Left renal pelvis (tissue), 4 donors: ENCODE data around the gene PIK3CA. TPM values are rescaled to one million over a fixed set of nuclear protein-coding genes. Genes with fewer than 3 reads are reported as not detected.

Source experiments
- DNase-seq, 4 donors: peaks; one replicate each; pipeline ENCODE4 v3.0.0-alpha.2; 2013; ENCODE audit warnings: low read depth in 4 of 4, low spot score in 3 of 4
- polyA plus RNA-seq, 4 donors: library from polyadenylated mRNA; unstranded; fragments of 120-200 nt; gene quantifications; one replicate each; pipeline ENCODE4 v1.2.1, GENCODE V29; 2013; ENCODE audit not compliant: insufficient read length in 4 of 4

Gene PIK3CA
- polyA plus RNA-seq, 4 donors, result 28.9 to 31.8 (median 29.9) TPM

DNA sequence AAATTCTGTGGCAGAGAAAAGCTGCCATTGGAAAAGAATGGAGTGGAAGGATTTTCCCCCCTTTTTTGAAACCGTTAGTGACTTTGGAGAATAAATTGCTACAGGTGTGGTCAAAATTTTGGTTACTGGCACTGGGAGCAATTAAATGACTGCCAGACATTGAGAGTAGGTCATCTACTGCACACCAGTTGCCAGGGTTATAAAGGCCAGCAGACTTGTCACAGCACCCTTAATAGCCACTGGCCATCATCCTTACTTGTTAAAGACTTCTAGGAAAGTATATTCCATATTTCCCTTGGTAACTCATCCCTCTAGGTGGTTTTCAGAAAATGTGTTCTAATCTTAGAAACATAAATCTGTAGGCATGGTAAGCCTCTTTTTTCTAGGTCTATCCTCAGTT is 8.0 kb downstream of the PIK3CA start:
- no peak for DNase-seq

DNA sequence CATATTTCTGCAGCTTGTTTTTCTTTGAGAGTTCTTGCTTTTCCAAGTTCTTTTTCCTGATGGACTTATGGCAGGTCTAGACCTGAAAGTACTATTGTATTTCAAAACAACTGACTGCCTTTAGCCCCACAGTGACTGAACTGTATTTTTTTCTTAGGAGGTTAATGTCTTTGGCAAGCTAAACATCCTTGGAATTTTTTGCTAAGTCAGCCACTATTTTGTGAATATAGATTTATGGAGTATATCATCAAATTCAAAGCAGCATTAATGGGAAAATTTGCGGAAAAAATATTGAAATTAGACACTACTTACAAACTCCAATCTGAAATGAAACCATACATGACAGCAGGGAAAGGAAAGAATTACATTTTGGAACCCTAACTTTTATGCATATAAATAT is 8.6 kb downstream of the PIK3CA start:
- no peak for DNase-seq

DNA sequence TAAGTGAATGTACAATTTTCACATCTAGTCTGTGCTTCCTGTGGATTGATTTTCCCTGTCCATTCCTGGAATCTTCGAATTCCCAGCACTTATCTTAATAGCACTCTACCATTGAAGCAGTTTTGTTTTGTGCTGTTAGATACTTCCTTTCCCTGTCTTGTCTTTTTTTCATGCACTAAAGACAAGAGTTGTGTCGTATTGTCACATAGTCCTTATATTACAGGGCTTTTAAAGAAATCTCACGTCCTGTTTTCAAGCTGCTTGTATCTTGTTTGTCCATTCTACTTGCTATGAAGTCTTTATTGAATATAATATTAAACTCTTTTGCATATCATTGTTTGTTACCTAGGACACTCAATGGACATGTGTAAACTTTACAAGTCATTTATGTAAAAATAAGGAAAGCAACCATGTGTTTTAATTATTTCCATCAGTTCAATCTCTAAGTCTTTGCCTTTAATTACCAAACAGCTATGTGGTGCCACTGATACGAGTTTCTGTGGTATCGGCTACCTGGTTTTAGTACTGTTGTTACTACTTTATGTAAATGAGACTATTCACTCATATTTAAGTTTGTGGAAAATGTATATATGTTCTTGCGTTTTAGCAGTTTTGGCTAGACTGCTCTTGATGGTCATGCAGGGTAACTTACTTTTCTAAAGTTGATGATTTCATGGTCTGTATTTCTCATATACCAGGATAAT is 10.3 kb downstream of the PIK3CA start:
- no peak for DNase-seq

DNA sequence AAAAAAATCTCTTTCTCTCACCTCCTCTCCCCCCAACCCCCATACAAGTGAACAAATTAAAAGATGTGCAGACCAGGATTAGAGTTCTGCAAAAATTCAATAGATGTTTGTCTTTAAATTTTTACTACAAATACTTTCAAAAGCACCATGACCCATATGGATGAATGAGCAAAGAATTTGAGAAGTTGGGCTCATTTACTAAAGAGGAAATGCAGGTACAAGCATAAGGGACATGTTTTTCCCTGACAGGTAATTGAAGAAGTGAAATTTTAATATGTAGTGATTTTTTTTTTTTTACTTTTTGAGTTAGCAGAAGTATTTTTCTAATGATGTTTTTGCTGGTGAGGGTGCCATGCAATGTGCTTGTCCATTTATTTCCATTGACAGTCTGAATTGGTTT is 15.3 kb downstream of the PIK3CA start:
- no peak for DNase-seq

DNA sequence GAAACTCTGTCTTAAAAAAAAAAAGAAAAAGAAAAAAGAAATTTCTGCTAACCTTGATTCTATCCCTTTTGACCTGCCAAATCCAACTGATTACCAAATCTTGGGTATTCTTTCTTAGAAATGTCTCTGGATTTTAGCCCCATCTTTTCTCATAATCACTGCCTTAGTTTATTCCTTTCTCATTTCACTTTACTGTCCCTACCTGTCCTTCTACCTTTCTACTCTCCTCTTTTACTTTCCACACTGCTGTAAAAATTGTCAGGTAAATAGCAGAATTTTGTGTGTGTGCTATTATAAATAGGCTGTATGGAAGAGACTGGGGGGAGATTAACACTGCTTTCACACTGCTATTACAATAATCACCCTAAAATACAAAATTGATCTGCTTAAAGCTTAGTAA is 16.7 kb downstream of the PIK3CA start:
- no peak for DNase-seq

DNA sequence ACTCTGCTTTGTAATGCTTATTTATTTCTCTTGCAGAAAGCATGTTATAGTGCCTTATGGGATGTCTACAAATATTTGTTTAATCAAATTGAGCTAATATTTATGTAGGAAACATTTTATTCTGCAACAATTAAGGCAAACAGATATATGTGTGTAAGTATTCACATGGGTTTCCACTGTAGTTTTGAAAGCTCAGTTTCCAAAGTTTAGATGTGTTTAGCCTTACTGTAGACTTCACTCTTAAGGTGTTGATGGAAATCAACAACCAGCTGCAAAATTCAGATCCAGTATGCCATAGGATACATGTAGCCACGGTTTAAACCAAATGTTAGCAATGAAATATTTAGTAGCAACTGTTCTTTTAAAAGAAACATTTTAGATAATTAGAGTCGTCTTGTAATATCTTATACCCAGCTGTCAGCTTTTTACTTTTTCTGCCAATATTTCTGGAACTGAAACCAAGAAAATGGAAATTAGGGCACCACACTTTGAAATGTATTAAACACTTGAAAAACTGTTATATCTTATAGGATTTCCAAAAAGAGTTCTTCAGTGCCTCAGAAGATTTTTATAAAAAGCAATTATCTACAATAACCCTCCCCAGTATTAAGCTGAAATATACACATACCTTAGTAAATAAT is 18.5 kb downstream of the PIK3CA start:
- no peak for DNase-seq

DNA sequence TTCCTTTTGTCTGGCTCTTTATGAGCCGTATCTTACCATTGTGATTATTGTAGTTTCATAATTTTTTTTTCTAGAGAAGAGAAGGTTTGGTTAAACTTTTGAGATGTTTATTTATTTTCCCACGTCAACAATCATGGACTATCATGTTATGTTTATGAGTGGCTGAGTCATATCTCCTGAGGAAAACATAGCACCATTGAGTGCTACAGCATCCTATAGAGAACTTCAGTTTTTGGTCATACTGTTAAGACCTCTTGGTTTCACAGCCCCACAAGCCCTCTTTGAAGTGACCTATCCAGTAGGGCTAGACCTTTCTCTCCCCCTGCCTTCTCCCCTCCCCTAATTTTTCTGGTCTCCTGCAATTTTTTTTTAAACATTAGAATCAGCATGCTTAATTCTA is 20.8 kb downstream of the PIK3CA start:
- no peak for DNase-seq

DNA sequence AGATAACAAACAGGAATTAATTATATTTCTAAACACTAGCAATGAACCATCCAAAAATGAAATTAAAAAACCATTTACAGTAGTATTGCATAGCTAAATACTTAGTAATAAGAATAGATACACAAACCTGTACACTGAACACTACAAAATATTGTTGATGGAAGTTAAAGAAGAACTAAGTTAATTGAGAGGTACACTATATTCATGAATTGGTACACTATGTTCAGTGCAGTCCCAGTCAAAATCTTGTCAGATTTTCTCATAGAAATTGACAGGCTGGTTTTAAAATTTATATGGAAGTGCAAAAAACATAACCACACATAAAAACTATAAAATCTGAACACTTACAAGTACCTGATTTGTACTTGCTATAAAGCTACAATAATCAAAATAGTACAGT is 24.4 kb downstream of the PIK3CA start:
- DNase-seq, result no peak

DNA sequence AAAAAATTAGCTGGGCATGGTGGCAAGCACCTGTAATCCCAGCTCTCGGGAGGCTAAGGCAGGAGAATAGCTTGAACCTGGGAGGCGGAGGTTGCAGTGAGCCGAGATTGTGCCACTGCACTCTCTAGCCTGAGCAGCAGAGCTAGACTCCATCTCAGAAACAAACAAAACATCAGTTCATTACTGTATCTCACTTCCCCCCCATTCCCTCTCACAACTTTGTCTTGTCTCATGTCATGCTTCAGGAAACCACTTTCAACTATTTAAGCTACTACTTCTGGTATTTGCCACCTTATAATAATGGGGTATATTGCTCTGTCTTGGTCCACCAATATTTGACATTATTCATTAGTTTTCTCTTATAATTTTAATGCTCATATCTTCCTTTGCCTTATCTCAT is 26.2 kb downstream of the PIK3CA start:
- DNase-seq, result no peak

DNA sequence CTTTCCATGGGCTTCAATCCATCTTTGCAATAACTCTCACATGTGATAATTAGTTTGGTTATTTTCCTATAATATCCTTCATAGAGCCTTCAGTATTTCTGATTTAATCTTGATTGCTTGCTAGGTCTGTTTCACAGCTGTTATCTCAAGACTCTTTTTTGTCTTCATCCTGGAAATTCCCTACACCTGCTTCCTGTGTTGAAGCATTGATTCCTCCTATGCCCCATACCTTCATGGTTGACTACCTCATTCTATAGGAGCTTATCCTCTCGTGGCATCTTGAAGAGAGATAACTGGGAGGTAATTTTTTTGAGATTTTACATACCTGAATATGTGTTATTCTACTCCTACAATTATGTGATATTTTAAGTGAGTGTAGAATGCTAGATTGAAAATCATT is 26.7 kb downstream of the PIK3CA start:
- DNase-seq, result no peak

DNA sequence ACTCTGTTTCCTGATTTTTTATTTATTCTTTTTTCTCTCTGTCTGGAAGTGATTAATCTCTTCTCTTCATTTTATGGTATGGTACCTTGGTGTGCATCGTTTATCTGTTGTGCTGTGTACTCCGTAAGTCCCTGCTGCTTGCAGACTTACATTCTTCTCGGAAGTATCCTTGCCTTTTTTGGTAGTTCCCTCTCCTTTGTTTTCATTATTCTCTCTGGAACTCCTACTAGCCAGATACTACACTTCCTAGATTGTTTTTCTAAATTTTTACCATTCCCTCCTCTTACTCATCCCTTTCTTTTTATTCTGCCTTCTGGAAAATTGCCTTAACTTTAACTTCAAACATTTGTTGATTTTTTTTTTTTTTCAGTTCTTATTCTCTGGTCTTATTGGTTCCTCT is 27.2 kb downstream of the PIK3CA start:
- no peak for DNase-seq

DNA sequence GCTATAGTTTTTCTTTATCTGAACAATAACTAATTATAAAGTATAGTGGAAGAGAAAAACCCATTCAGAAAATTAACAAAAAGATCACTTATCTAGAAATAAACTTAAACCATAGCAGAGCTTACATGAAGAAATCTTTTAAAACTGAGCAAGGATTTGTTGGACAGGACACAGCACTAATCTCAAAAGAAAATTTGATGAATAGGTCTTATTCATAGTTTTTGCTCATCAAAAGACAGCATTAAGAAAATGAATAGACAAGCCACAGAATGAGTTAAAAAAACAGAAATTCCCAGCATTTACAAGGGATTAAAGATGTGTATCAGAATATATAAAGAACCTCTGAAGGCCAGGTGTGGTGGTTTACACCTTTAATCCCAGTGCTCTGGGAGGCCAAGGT is 29.5 kb downstream of the PIK3CA start:
- DNase-seq, result no peak

DNA sequence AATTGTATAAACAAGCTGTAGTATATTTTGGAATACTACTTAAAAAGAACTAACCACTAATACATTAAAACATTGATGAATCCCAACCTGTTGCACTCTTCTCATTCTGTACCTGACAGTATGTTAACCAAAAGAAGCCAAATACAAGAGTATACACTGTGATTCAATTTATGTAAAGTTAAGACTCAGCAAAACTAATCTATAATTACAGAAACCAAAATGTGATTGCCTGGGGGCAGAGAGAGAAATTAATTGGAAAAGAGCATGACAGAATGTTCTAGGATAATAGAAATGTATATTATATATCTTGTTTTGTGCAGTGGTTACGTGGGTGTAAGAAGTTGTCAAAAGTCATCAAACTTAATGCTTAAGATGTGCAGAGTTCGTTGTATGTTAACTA is 31.1 kb downstream of the PIK3CA start:
- no peak for DNase-seq

DNA sequence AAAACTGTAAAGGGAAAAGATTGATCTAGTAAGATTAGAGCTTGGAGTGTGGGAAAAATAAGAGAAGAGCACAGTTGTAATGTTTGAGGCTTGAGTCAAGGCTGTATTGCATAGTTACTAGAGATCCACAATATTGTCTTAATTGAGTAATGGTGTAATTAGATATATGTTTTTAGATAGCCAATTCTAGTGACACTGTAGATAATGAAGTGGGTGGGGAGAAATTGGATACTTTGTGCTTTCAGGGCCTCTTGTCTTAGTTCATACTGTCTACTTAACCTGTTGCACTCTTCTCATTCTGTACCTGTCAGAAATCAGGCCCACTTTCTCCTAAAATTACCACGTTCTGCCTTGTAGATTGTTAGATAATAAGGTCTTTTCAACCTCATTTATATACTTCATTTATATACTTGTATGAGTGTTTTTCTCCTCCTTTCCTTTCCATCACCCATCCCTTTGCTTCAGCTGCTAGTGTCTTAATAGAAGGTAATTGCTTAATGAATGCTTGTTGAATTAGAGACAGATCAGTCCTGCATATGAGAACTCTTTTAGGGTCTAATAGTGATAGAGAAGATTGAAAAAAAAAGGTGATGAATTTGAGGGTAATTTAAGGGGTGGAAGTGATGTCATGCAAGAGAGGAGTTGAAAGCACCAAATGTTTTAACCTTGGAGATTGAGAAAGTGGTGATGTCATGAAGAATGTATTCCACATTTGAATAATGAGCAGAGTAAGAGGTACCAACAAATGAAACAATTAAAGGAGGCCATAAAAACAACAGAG is 32.0 kb downstream of the PIK3CA start:
- DNase-seq, result no peak

DNA sequence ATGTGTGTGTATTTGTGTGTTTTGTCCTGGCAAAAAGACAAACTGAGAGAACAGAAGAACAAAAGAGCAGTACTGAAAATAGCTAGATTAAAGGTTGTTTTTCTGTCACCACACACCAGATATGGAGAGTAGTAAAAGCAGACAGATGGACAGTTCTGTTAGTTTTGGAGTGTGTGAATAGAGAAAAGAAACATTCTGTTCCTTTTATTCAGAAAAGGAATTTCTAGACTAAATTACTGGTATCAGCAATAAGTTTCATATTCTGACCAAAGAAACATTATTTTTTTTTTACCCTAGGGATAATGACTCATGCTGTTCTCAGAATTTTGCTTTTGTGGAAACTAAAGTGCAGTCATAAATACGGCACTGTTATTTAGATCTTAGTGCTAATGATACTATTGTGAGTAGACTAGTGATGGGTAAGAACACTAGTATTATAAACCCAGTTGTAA is 32.9 kb downstream of the PIK3CA start:
- DNase-seq, result no peak

DNA sequence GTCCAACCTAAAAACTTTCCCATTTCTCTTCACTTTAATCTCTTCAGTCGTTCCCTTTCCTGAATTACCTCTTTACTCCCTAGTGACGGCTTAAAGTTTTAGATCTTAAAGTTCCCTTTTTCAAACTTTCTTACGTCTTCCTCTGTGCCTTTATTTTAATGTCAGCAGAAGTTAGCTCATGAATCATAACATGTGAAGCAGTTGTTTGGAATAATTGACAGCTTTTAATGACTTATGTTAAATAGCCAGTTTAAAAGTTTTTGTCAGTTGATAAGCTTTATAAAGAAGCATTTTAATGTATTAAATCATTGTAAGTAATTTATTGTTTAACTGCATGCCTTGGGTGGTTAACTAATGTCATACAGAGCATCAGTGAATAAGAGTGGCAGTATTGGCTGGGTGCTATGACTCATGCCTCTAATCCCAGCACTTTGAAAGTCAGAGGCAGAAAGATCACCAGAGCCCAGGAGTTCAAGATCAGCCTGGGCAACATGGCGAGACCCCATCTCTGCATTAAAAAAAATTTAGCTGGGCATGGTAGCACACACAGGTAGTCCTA is 33.9 kb downstream of the PIK3CA start:
- DNase-seq, result no peak

DNA sequence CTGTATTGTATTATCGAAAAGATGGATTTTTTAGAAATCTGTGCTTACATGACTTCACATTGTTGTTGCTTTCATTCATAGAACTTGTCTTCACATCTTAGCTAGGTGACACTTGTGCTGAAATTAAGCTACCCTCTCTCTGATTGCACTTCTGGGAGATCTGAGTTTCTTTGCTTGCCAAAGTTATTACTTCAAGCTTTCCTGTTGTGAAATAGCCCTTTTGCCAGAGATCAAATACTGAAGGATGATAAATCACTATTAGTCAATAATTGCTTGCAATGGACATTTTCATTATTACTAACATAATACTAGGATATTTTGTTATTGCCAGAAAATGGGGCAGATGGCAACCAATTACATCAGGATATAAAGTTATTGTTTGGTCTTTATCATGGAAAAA is 34.7 kb downstream of the PIK3CA start:
- no peak for DNase-seq

DNA sequence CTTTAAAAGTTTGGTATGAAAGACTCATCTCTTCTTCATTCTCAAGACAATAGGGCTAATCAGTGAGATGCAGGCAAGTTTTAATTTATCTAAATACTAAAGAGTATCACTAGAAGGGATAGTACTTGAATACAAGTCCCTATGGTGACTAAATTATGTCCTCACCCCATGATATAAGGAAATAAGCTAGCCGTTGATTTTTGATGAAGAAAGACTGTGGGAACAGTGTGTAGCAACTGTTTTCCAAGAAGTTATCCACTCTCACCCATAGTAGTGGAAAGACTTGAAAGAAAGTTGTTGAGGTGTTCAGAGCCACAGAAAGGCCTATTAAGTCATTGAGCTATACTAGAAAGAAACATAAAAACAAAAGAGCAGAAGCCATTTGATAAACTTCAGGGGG is 36.7 kb downstream of the PIK3CA start:
- DNase-seq, result no peak

DNA sequence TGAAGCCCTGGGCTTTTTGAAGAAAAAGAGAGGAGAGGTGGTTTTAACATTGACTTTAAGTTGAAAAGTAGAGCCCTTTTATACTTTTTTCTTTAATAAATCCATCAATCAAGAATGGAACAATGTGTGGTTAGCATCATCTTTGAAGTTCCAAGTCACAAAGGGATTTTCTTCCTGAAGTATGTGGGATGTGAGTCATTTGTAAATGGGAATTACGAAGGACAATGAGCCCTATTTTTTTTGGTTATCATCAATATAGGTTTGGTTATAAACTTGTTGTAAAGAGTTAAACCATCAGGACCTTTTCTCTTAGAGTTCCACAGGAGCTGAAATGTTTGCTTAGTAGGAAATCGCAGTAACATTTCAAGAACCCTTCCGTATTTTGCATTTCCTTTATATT is 38.3 kb downstream of the PIK3CA start:
- no peak for DNase-seq

DNA sequence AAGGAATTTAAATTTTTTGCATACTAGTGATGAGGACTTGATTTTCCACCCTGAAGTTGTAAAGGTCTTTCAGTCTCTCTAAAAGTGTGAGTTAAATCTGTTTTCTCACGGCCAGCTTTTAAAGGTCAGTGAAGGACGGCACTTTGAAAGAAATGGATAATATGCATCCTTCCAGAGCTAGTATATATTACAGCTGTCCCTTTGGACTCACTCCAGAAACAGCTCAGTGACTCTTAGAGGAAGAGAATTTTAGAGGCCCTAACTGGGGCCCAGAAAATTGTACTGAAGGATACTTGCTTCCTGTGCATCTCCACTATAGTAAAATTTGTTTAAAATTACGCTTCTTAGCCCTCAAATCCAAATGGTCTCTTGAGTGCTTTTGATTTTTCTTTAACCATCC is 41.6 kb downstream of the PIK3CA start:
- peak; percentile 56 to 67 (median 63) for DNase-seq

DNA sequence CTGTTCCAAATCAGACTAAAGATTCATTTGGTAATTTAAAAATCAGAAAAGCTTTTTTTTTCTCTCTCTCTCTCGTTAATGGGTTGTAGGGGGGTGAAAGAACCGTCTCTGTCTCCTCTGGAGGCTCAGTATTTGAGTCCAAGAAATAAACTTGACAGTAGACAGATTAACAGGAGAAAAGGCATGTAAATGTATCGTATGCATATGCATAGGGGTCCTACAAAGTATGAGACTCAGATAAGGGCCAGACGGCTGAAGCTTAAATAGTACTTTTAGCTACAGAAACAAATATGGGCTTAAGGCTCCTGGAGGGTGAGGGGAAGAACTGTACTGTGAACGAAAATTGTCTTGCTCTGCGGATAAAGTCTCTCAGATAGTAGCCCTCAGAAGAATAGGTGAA is 42.4 kb downstream of the PIK3CA start:
- no peak for DNase-seq

DNA sequence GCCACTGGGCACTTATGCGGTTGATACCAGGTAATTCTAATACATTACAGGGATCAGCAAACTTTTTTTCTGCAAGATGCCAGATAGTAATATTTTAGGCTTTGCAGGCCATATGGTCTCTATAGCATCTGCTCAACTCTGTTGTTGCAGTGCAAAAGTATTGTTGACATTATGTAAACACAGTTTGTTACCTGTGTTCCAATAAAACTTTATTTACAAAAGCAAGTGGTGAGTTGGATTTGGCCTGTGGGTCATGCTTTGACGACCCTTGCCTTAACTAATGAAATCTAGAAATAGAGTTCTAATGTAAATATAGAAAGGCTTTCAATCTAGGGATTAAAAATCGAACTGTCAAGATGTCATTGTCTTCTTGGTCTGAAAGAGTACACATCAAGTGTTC is 44.4 kb downstream of the PIK3CA start:
- DNase-seq, result no peak
